HG02884 (cell line): ENCODE results near the gene CHKB.

ENCODE experiments used
- ATAC-seq: cut with Tn5 transposase; IDR thresholded peaks from one replicate; pipeline ENCODE4 v1.9.1; 2021; ENCODE audit warnings: mild to moderate bottlenecking, moderate library complexity; ENCODE audit not compliant: unreplicated experiment

CHKB gene

GRCh38 chr22:50600967-50601668 is 18.5 kb upstream of the CHKB start:
- ATAC-seq: no peak

DNA sequence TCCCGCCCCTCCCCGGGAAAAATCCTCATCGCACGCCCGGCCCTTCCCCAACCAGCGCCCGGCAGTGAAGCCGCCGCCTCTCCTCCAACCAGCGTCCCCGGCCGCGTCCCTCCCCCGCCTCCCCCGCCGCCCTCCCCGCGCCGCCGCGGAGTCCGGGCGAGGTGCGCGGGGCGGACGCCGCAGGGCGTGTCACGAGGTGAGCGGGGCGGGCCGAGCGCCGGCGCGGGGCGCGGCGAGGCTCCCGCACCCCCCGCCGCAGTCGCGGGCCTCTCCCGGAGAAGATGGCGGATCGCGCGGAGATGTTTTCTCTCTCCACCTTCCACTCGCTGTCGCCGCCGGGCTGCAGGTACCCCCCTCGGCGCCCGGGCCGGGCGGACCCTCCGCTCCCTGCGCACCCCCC is 17.9 kb upstream of the CHKB start, which contains the start of gene MAPK8IP2:
Gene MAPK8IP2 (plus strand): TSS at position 256 of the 400 bp plus-strand sequence. CDS start 26 bp downstream, at position 282.
- no peak for ATAC-seq

DNA sequence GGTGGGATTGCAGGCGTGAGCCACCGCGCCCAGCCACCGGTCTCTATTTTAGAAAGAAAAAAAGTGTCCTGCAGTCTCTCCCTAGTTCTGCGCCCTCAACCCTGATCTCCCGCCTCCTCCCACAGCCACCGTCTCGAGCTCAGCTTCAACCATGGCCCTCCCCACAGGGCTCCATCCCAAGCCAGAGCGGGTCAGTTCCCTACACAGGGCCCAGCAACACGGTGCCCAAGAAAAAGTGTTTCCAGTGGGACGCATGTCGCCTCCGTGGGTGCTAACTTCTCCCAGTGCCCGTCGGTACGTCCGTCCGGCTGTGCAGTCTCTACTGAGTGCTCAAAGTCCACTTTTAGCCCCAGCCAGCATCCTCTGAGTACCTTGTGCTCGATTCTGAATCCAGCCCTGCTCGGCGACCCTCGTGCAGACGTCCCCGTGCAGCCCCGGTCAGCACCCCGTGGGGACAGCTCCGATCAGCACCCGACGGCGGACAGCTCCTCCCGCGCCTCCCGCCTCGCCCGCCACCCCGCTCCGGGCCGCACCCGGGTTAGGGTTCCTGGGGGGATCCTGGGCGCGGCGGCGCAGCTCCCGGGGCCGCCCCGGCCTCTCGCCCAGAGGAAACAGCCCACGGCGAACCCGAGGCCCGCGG is 17.3 kb upstream of the CHKB start:
- ATAC-seq: no peak

GRCh38 chr22:50597097-50597496 is 14.4 kb upstream of the CHKB start:
- ATAC-seq: no peak

DNA sequence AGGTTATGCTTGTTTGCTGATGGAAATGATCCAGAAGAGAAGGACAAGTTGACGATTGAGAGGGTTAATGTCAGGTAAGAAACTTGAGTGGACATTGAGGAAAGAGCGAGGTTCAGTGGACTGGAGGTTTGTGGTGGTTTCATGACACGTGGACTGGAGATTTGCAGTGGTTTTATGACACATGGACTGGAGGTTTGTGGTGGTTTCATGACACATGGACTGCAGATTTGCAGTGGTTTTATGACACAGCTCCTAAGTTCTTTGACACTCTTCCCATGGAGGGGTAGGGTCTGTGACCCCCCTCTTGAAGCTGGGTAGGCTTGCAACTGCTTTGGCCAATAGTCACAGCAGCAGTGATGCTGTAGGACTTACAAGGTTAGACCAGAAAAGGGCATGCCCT is 12.5 kb upstream of the CHKB start:
- no peak for ATAC-seq

GRCh38 chr22:50587407-50587806 is 4.8 kb upstream of the CHKB start:
- no peak for ATAC-seq

GRCh38 chr22:50586416-50586815 is 3.8 kb upstream of the CHKB start:
- ATAC-seq: no peak

DNA sequence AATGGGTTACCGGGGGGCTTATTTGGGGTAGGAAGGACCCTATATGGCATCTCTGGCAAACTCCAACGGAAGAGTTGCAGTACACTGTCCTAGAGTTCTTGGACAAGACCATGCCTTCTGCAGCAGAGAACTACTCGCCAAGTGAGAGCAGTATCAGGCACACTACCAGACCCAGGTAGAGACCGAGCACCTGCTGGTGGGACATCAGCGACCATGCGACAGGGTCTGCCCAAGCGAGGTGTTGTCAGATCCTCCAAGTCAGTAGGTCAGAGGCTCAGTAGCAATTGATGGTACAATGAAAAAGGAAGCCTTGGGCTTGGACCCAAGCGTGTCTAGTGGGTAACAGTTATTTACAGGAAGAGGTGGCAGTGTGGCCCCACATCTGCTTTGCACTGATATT is 3.1 kb upstream of the CHKB start:
- ATAC-seq: no peak

GRCh38 chr22:50585238-50585637 is 2.6 kb upstream of the CHKB start:
- no peak for ATAC-seq

- ATAC-seq: no peak
These were observed 1.8 kb upstream of the CHKB start for GRCh38 chr22:50584106-50585096.

- ATAC-seq: peak; percentile 26
These were observed 729 bp upstream of the CHKB start for GRCh38 chr22:50583294-50583861.

GRCh38 chr22:50581950-50582492 is 628 bp downstream of the CHKB start:
- no peak for ATAC-seq

GRCh38 chr22:50581031-50581949 is 1.4 kb downstream of the CHKB start:
- no peak for ATAC-seq

- no peak for ATAC-seq
These were observed 2.9 kb downstream of the CHKB start for GRCh38 chr22:50579752-50580151.

DNA sequence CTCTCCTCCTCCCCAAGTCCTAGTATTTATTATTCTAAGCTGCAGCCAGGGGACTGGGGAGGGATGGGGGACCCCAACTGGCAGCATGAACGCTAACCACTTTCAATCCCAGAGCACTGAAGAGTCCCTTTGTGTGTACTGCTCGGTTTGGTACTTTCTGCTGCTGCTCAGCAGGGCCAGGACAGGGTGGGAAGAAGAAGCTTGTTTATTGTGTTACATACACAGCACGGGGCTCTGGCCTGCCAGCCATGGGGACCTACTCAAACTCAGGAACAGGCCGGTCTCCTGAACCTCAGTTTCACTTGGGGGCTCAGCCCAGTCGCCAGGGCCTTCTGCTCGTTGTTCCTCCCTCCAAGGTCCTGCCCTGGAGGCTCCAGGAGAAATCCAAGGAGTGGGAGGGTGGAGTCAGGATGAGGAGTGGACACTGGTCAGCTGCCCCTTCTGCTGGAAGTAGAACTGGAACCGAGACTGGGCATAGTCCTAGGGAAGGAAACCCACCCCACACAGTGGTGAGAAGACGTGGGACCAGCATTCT is 3.8 kb downstream of the CHKB start:
- no peak for ATAC-seq

GRCh38 chr22:50577987-50578775 is 4.5 kb downstream of the CHKB start, which contains the start of gene CPT1B:
CPT1B (minus strand) TSS chr22:50578427; CDS start chr22:50577915, 512 bp downstream.
- ATAC-seq: no peak

DNA sequence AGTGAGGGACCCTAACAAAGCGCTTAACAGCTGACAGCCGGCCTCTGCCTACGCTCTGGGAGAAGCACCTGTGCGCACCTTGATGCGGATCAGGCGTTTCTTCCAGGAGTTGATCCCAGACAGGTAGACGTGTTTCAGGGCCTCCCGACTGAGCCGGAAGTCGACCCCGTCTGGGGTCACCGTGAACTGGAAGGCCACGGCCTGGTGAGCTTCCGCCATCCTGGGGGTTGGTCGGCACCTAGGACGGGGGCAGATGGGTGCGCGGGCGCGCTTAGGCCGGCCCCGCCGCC is 5.0 kb downstream of the CHKB start:
- ATAC-seq: no peak

DNA sequence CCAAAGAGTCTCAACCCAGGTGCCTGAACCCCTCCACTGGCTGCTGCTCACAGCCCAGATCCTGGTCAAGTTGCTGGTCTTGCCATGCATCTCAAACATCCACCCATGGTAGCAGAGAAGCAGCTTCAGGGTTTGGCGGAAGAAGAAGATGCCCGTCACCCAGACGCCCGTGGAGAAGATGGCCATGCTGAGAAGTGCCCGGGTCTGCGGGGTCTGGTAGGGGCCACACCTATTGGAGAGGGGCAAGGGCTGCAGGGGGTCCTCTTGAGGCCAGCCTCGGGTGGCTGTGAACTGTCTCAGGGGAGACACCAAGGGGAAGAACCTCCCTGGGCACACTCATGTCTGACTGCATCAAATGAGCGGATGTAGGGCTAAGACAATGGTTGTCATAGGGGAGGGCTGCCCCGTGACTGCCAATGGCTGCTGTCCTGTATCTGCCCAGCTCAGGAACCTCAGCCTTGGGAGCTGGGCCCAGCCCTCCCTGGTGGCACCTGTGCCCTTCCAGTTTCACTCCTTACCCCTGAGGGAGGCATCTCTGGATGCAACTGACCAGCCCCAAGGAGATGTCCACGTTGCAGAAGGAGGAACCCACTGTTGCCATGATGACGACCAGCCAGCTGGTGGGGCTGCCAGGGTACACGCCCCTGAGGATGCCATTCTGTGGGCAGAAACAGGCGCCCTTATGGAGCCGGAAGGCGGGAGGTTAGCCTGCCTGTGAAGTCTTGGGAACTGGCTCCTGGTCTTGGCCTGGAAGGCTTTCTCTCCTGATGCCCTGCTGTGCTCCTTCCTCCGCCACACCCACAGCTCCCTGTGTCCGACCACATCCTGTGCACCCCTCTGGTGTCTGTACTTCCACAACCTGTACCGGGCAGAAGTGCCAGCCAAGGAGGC is 5.6 kb downstream of the CHKB start:
- ATAC-seq: no peak
